Gastrocnemius medialis (tissue), 4 donors: ENCODE data around the gene ZNF521. TPM values are rescaled to one million over a fixed set of nuclear protein-coding genes. Genes with fewer than 3 reads are reported as not detected.

ENCODE experiments used
- ATAC-seq, 2 donors: fragments of 150-250 bp; one replicate each; pipeline ENCODE4 v1.9.1; 2016
- DNase-seq, 2 donors: peaks; one replicate each; pipeline ENCODE4 v3.0.0-alpha.2; 2019
- H3K27ac ChIP-seq, 4 donors: fragments of 200-600 bp; sonication (generic); 1 replicate in 1 of 4; 2 replicates in 3 of 4; pipeline ENCODE4 v1.5.1; 2016 to 2018; ENCODE audit warnings: mild to moderate bottlenecking in 2 of 4, moderate library complexity in 1 of 4
- H3K27me3 ChIP-seq, 3 donors: fragments of 200-600 bp; sonication (generic) in 2 of 3; 1 replicate in 1 of 3; 2 replicates in 2 of 3; pipeline versions ENCODE4 v1.5.1 to v1.6.0; 2016 to 2019; ENCODE audit warnings: mild to moderate bottlenecking in 1 of 3, moderate library complexity in 1 of 3
- H3K36me3 ChIP-seq, 2 donors: fragments of 200-600 bp; sonication (generic) in 1 of 2; one replicate each; pipeline ENCODE4 v1.5.1; 2017 to 2018
- H3K4me1 ChIP-seq, 2 donors: fragments of 200-600 bp; sonication (generic) in 1 of 2; one replicate each; pipeline ENCODE4 v1.5.1; 2016 to 2017; ENCODE audit warnings: mild to moderate bottlenecking in 2 of 2
- H3K4me3 ChIP-seq, 4 donors: fragments of 200-600 bp; sonication (generic) in 3 of 4; 1 replicate in 1 of 4; 2 replicates in 3 of 4; pipeline ENCODE4 v1.5.1; 2016 to 2019; ENCODE audit warnings: mild to moderate bottlenecking in 2 of 4
- H3K9me3 ChIP-seq, 3 donors: fragments of 200-600 bp; sonication (generic) in 2 of 3; 1 replicate in 1 of 3; 2 replicates in 2 of 3; pipeline ENCODE4 v1.5.1; 2016 to 2019
- CTCF ChIP-seq, 5 experiments: fragments of 450-650 bp in 3 of 5; fragments of 200-600 bp in 2 of 5; sonication (generic) in 2 of 5; IDR thresholded peaks in 4 of 5; conservative IDR thresholded peaks in 1 of 5; 1 replicate in 4 of 5; 2 replicates in 1 of 5; pipeline ENCODE4 v1.5.1; 2016 to 2019; ENCODE audit warnings: antibody characterized with exemption in 5 of 5, mild to moderate bottlenecking in 3 of 5, moderate library complexity in 3 of 5
- POLR2A ChIP-seq, 2 donors: fragments of 450-650 bp; IDR thresholded peaks; one replicate each; pipeline ENCODE4 v1.6.1; 2017; ENCODE audit warnings: antibody characterized with exemption in 2 of 2, mild to moderate bottlenecking in 2 of 2, moderate library complexity in 2 of 2
- in situ Hi-C, 4 donors: fragments of 200-750 bp; cut with MboI; loops; one replicate each; pipeline versions ENCODE4 v1.15.0 to v1.8.0; 2017; ENCODE audit warnings: low sequenced_read_pairs in 4 of 4
- intact Hi-C: fragments of 100-400 bp; cut with DNase I; formaldehyde crosslinking; loops from one replicate; pipeline ENCODE4 v1.15.1; 2023; ENCODE audit warnings: low total_unique reads
- total RNA-seq, 4 donors: library from RNA; depleted of rRNA; stranded (reverse); fragments of >200 nt; gene quantifications; one replicate each; pipeline versions ENCODE4 v1.1.0 to v1.2.3, GENCODE V29; 2016

The ZNF521 gene
- total RNA-seq, 4 donors from 2014 or later = 3.5 to 15.6 (median 4.7) TPM

- no peak overlapping the region for H3K27ac ChIP-seq
- in situ Hi-C loops (loop anchor here in 1 of 4 donors (25.0 kb wide), 1 partner anchor 748 kb away; no protein-coding TSS in a partner anchor), intact Hi-C loops (no loop called here)
- H3K4me3 ChIP-seq = no peak overlapping the region
- no peak for TF ChIP-seq CTCF (IDR thresholded peaks at IDR 0.05 in 4 of 5, conservative IDR thresholded peaks at IDR 0.05 in 1 of 5)
- TF ChIP-seq POLR2A (IDR thresholded peaks at IDR 0.05) = no peak
- H3K4me1 ChIP-seq = no peaks in the 10 kb centered on the region
- H3K36me3 ChIP-seq = peaks cover 0 to 9% of the 10 kb centered on the region in 2 donors
- H3K27me3 ChIP-seq = no peaks in the 10 kb centered on the region
- DNase-seq = no peak
- no peaks in the 10 kb centered on the region for H3K9me3 ChIP-seq
- no peak for ATAC-seq
These were observed 262.5 kb downstream of the ZNF521 start for GRCh38 chr18:25089470-25089869.

- in situ Hi-C loops (loop anchor here in 1 of 4 donors (25.0 kb wide), 1 partner anchor 750 kb away; no protein-coding TSS in a partner anchor), intact Hi-C loops (no loop called here)
- peaks cover 0 to 9% of the 10 kb centered on the region in 2 donors for H3K36me3 ChIP-seq
- ATAC-seq (no peak), DNase-seq (no peak)
- H3K4me3 ChIP-seq = no peak overlapping the region
- TF ChIP-seq CTCF (IDR thresholded peaks at IDR 0.05 in 4 of 5, conservative IDR thresholded peaks at IDR 0.05 in 1 of 5) (no peak), POLR2A (IDR thresholded peaks at IDR 0.05) (no peak)
- H3K27ac ChIP-seq = no peak overlapping the region
- no peaks in the 10 kb centered on the region for H3K4me1 ChIP-seq
- no peaks in the 10 kb centered on the region for H3K27me3 ChIP-seq
- H3K9me3 ChIP-seq = no peaks in the 10 kb centered on the region
These were observed 265.1 kb downstream of the ZNF521 start for GRCh38 chr18:25086876-25087275.

GRCh38 chr18:25081001-25081400 lies 271.0 kb downstream of the ZNF521 start:
- in situ Hi-C loops (loop anchor here in 1 of 4 donors (25.0 kb wide), 1 partner anchor 756 kb away; no protein-coding TSS in a partner anchor), intact Hi-C loops (no loop called here)
- TF ChIP-seq CTCF (IDR thresholded peaks at IDR 0.05 in 4 of 5, conservative IDR thresholded peaks at IDR 0.05 in 1 of 5) (no peak), POLR2A (IDR thresholded peaks at IDR 0.05) (no peak)
- DNase-seq (no peak), ATAC-seq (no peak)
- Histone ChIP-seq H3K36me3 (no peaks in the 10 kb centered on the region), H3K27ac (no peak overlapping the region), H3K9me3 (no peaks in the 10 kb centered on the region), H3K27me3 (no peaks in the 10 kb centered on the region), H3K4me1 (no peaks in the 10 kb centered on the region), H3K4me3 (no peak overlapping the region)

DNA sequence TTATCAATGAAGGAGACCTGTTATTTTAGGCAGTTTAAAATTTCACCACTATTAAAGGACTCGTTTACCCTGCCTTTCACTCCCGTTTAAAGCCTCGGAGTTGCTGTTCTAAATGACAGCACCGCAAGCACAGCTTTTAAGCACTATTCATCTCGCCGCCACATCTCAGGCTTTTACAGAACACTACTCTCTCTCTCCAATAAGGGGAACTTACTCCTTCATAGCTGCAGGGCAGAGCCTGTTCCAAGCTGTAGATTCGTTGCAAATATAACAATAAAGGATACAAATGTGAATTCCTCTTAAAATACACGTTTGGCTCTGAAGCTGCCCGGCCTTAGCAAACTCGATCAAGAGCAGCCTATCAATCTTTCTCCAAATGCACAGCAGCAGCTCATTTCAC lies 271.8 kb downstream of the ZNF521 start:
- Histone ChIP-seq H3K36me3 (no peaks in the 10 kb centered on the region), H3K9me3 (no peaks in the 10 kb centered on the region), H3K27ac (no peak overlapping the region), H3K27me3 (no peaks in the 10 kb centered on the region), H3K4me3 (no peak overlapping the region), H3K4me1 (no peaks in the 10 kb centered on the region)
- intact Hi-C loops = no loop called here
- DNase-seq (no peak), ATAC-seq (no peak)
- TF ChIP-seq CTCF (IDR thresholded peaks at IDR 0.05 in 4 of 5, conservative IDR thresholded peaks at IDR 0.05 in 1 of 5) = no peak
- in situ Hi-C loops = loop anchor here in 1 of 4 donors (25.0 kb wide), 1 partner anchor 757 kb away; no protein-coding TSS in a partner anchor
